HEK293 (cell line): ENCODE results near the gene IGFBPL1.

Source experiments
- CTCF ChIA-PET: fragments of 350-600 bp; formaldehyde crosslinking; extraction: SDS; loops from one replicate; lab custom pipeline; 2021; ENCODE audit warnings: antibody characterized with exemption; lab: Yijun Ruan, JAX
- POLR2A ChIA-PET: fragments of 300-600 bp; formaldehyde crosslinking; extraction: SDS; loops from one replicate; lab custom pipeline; 2020; ENCODE audit warnings: antibody characterized with exemption, inconsistent platforms; lab: Yijun Ruan, JAX
- H3K27ac ChIP-seq: fragments of 200-500 bp; sonication (Bioruptor generic); 2 replicates; pipeline ENCODE4 v1.5.1; 2014; ENCODE audit warnings: low read depth, low read length, control low read depth, inconsistent platforms; ENCODE audit errors: extremely low read depth
- H3K36me3 ChIP-seq, 2 experiments: fragments of 200-500 bp in 1 of 2; sonication (Bioruptor generic) in 1 of 2; 1 replicate in 1 of 2; 2 replicates in 1 of 2; pipeline ENCODE4 v1.5.1; 2014 to 2017; ENCODE audit warnings: inconsistent platforms in 2 of 2, low read length in 2 of 2; ENCODE audit not compliant: control insufficient read depth in 2 of 2, insufficient read depth in 1 of 2
- H3K4me1 ChIP-seq: fragments of 200-500 bp; sonication (Bioruptor generic); 2 replicates; pipeline ENCODE4 v1.5.1; 2014; ENCODE audit warnings: mild to moderate bottlenecking, low read length, inconsistent platforms; ENCODE audit not compliant: control insufficient read depth, insufficient read depth
- H3K4me3 ChIP-seq: 2 replicates; pipeline ENCODE4 v1.5.1; 2011; ENCODE audit warnings: low read depth, mild to moderate bottlenecking, control low read depth, low read length, moderate library complexity
- H3K9me3 ChIP-seq: fragments of 200-500 bp; sonication (Bioruptor generic); 2 replicates; pipeline ENCODE4 v1.5.1; 2014; ENCODE audit warnings: low read depth, low read length, inconsistent platforms; ENCODE audit not compliant: control insufficient read depth, insufficient read depth
- HOXD13 ChIP-seq: sonication (generic); formaldehyde crosslinking; IDR thresholded peaks from 2 replicates; pipeline ENCODE4 v1.8.0; 2022; ENCODE audit warnings: missing genetic modification reagents, borderline replicate concordance
- KLF1 ChIP-seq: fragments of 450-650 bp; formaldehyde crosslinking; IDR thresholded peaks from 2 replicates; pipeline ENCODE4 v1.5.1; 2016; ENCODE audit warnings: missing biosample characterization, missing genetic modification characterization
- KLF8 ChIP-seq: fragments of 450-650 bp; formaldehyde crosslinking; IDR thresholded peaks from 2 replicates; pipeline ENCODE4 v1.5.1; 2016; ENCODE audit warnings: missing biosample characterization, missing genetic modification characterization
- PRDM1 ChIP-seq: fragments of 450-650 bp; formaldehyde crosslinking; IDR thresholded peaks from 2 replicates; pipeline ENCODE4; 2016; ENCODE audit warnings: missing biosample characterization, missing genetic modification characterization
- SP2 ChIP-seq: fragments of 450-650 bp; formaldehyde crosslinking; IDR thresholded peaks from 2 replicates; pipeline ENCODE4 v1.5.1; 2016; ENCODE audit warnings: missing biosample characterization, missing genetic modification characterization
- TRIM28 ChIP-seq: IDR thresholded peaks from 2 replicates; pipeline ENCODE4 v1.6.1; 2011; ENCODE audit warnings: low read length, control low read depth, borderline replicate concordance
- ZBTB48 ChIP-seq: fragments of 450-650 bp; formaldehyde crosslinking; IDR thresholded peaks from 2 replicates; pipeline ENCODE4 v1.5.1; 2016; ENCODE audit warnings: missing biosample characterization, missing genetic modification characterization
- ZNF10 ChIP-seq: fragments of 450-650 bp; formaldehyde crosslinking; IDR thresholded peaks from 2 replicates; pipeline ENCODE4 v1.5.1; 2017; ENCODE audit warnings: missing biosample characterization, missing genetic modification characterization
- ZNF114 ChIP-seq: fragments of 450-650 bp; formaldehyde crosslinking; IDR thresholded peaks from 2 replicates; pipeline ENCODE4 v1.5.0; 2017; ENCODE audit warnings: missing biosample characterization, missing genetic modification characterization
- ZNF16 ChIP-seq: fragments of 450-650 bp; formaldehyde crosslinking; IDR thresholded peaks from 2 replicates; pipeline ENCODE4 v1.5.1; 2016; ENCODE audit warnings: low read depth, missing biosample characterization, missing genetic modification characterization
- ZNF175 ChIP-seq: fragments of 450-650 bp; formaldehyde crosslinking; IDR thresholded peaks from 2 replicates; pipeline ENCODE4 v1.5.1; 2016; ENCODE audit warnings: missing biosample characterization, missing genetic modification characterization
- ZNF184 ChIP-seq: fragments of 450-650 bp; IDR thresholded peaks from 2 replicates; pipeline ENCODE4 v1.5.1; 2018; ENCODE audit warnings: missing biosample characterization, mild to moderate bottlenecking, missing genetic modification characterization
- ZNF24 ChIP-seq: fragments of 450-650 bp; formaldehyde crosslinking; IDR thresholded peaks from 2 replicates; pipeline ENCODE4 v1.5.1; 2016; ENCODE audit warnings: missing biosample characterization, missing genetic modification characterization
- ZNF37A ChIP-seq: fragments of 450-650 bp; IDR thresholded peaks from 2 replicates; pipeline ENCODE4 v1.5.1; 2018; ENCODE audit warnings: missing biosample characterization, missing genetic modification characterization
- ZNF423 ChIP-seq: fragments of 450-650 bp; formaldehyde crosslinking; IDR thresholded peaks from 2 replicates; pipeline ENCODE4 v1.5.1; 2016; ENCODE audit warnings: missing biosample characterization, missing genetic modification characterization
- ZNF521 ChIP-seq: fragments of 450-650 bp; formaldehyde crosslinking; IDR thresholded peaks from 2 replicates; pipeline ENCODE4 v1.5.1; 2017; ENCODE audit warnings: missing biosample characterization, mild to moderate bottlenecking, missing genetic modification characterization
- ZNF549 ChIP-seq: fragments of 450-650 bp; IDR thresholded peaks from 2 replicates; pipeline ENCODE4 v1.5.1; 2018; ENCODE audit warnings: missing biosample characterization, missing genetic modification characterization, mild to moderate bottlenecking, inconsistent platforms, moderate library complexity
- ZNF600 ChIP-seq: fragments of 450-650 bp; formaldehyde crosslinking; IDR thresholded peaks from 2 replicates; pipeline ENCODE4 v1.5.1; 2016; ENCODE audit warnings: missing biosample characterization, missing genetic modification characterization
- ZNF654 ChIP-seq: fragments of 450-650 bp; formaldehyde crosslinking; IDR thresholded peaks from 2 replicates; pipeline ENCODE4 v1.5.1; 2016; ENCODE audit warnings: low read depth, missing biosample characterization, missing genetic modification characterization
- ZNF677 ChIP-seq: fragments of 450-650 bp; IDR thresholded peaks from 2 replicates; pipeline ENCODE4 v1.5.0; 2018; ENCODE audit warnings: missing biosample characterization, mild to moderate bottlenecking, missing genetic modification characterization, moderate library complexity
- ZSCAN30 ChIP-seq: fragments of 450-650 bp; IDR thresholded peaks from 2 replicates; pipeline ENCODE4 v1.5.1; 2018; ENCODE audit warnings: missing biosample characterization, mild to moderate bottlenecking, missing genetic modification characterization, moderate library complexity
- ZXDB ChIP-seq: fragments of 450-650 bp; formaldehyde crosslinking; IDR thresholded peaks from 2 replicates; pipeline ENCODE4 v1.5.1; 2016; ENCODE audit warnings: missing biosample characterization, missing genetic modification characterization
- TF ChIP-seq, protein P1 (sequence below): fragments of 450-650 bp; formaldehyde crosslinking; IDR thresholded peaks from 2 replicates; pipeline ENCODE4 v1.5.1; 2016; ENCODE audit warnings: missing biosample characterization, missing genetic modification characterization, borderline replicate concordance
- TF ChIP-seq, protein P2 (sequence below): fragments of 450-650 bp; formaldehyde crosslinking; IDR thresholded peaks from 2 replicates; pipeline ENCODE4 v1.5.1; 2017; ENCODE audit warnings: missing biosample characterization, missing genetic modification characterization
- TF ChIP-seq, protein P3 (sequence below): fragments of 450-650 bp; formaldehyde crosslinking; IDR thresholded peaks from 2 replicates; pipeline ENCODE4 v1.5.1; 2016; ENCODE audit warnings: missing biosample characterization, missing genetic modification characterization

The IGFBPL1 gene

DNA sequence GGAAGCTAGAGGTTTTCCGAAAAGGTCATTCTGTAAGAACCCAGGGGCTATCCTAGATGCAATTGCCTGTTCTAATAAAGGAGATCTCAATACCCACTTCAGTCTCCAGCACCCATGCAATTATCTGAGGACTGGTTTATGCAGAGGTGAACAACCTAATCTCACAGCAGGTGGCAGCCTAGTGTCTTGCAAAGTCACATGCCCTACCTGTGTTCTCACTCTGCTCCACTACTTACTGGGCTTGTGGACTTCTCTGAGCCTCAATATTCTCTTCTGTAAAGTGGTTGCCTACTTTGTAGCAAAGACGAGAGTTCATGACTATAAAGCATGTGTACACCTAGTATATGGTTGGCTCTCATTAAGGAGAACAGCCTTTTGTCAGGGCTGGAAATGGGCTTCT is 52.8 kb downstream of the IGFBPL1 start:
- Histone ChIP-seq H3K4me3 (no peak overlapping the region), H3K36me3 (no peaks in the 10 kb centered on the region), H3K9me3 (no peaks in the 10 kb centered on the region), H3K27ac (no peak overlapping the region)
- ChIA-PET CTCF (interaction anchor here (0.7 to 2.0 kb wide), 7 partner anchors 10 to 709 kb away, joined by 3 to 13 read pairs (median 4); partner anchors contain the start of gene ALDH1B1), POLR2A (no interaction called here)
- TF ChIP-seq ZNF37A (tag by site-specific recombination), result no peak
- TF ChIP-seq, protein P1, sequence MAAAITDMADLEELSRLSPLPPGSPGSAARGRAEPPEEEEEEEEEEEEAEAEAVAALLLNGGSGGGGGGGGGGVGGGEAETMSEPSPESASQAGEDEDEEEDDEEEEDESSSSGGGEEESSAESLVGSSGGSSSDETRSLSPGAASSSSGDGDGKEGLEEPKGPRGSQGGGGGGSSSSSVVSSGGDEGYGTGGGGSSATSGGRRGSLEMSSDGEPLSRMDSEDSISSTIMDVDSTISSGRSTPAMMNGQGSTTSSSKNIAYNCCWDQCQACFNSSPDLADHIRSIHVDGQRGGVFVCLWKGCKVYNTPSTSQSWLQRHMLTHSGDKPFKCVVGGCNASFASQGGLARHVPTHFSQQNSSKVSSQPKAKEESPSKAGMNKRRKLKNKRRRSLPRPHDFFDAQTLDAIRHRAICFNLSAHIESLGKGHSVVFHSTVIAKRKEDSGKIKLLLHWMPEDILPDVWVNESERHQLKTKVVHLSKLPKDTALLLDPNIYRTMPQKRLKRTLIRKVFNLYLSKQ (tag by site-specific recombination), result no peak
- TF ChIP-seq ZXDB (tag by site-specific recombination), result no peak
- peak; percentile 16; the same call in 1 of the 2 replicates for TF ChIP-seq ZNF654 (tag by site-specific recombination)
- TF ChIP-seq, protein P2, sequence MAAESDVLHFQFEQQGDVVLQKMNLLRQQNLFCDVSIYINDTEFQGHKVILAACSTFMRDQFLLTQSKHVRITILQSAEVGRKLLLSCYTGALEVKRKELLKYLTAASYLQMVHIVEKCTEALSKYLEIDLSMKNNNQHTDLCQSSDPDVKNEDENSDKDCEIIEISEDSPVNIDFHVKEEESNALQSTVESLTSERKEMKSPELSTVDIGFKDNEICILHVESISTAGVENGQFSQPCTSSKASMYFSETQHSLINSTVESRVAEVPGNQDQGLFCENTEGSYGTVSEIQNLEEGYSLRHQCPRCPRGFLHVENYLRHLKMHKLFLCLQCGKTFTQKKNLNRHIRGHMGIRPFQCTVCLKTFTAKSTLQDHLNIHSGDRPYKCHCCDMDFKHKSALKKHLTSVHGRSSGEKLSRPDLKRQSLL (tag by site-specific recombination), result no peak
- TF ChIP-seq HOXD13 (CRISPR knock-in tag), result no peak
- TF ChIP-seq ZNF16 (tag by site-specific recombination), result no peak
- TF ChIP-seq, all 188 proteins: peak for 1
- no peaks in the 10 kb centered on the region for H3K4me1 ChIP-seq

DNA sequence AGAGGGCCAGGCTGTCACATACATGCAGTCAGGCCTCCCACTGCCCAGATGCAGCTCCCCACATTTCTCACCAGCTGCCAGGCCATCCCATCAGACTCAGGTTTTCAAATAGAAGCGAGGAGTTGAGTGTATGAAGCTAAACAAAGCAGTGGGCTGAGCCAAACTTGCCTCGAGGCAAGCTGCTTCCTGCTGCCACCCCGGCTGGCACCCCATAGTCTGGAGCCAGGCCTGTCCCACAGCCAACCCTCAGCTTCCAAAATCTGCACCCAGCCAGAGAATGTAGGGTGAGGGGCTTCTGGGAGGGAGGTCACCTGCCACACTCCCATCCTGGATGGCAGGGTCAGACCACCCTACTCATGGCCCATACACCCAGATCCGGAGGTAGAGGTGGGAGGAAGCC is 54.1 kb downstream of the IGFBPL1 start:
- Histone ChIP-seq H3K4me1 (no peaks in the 10 kb centered on the region), H3K9me3 (no peaks in the 10 kb centered on the region), H3K27ac (no peak overlapping the region), H3K4me3 (no peak overlapping the region)
- POLR2A ChIA-PET, result no interaction called here
- TF ChIP-seq ZNF600 (no peak), HOXD13 (CRISPR knock-in tag) (no peak), ZNF549 (tag by site-specific recombination) (no peak), SP2 (tag by site-specific recombination) (no peak), ZNF677 (no peak), ZNF175 (tag by site-specific recombination) (no peak), TRIM28 (no peak), ZNF24 (tag by site-specific recombination) (no peak), ZNF10 (no peak)
- TF ChIP-seq, protein P3, sequence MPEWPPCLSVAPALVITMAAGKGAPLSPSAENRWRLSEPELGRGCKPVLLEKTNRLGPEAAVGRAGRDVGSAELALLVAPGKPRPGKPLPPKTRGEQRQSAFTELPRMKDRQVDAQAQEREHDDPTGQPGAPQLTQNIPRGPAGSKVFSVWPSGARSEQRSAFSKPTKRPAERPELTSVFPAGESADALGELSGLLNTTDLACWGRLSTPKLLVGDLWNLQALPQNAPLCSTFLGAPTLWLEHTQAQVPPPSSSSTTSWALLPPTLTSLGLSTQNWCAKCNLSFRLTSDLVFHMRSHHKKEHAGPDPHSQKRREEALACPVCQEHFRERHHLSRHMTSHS, result no peak
- TF ChIP-seq, all 188 proteins: peak for 0
- CTCF ChIA-PET, result interaction anchor here (0.6 to 2.0 kb wide), 8 partner anchors 30 to 456 kb away, joined by 3 to 13 read pairs (median 3); no protein-coding TSS in a partner anchor
- H3K36me3 ChIP-seq, result no peaks in the 10 kb centered on the region

DNA sequence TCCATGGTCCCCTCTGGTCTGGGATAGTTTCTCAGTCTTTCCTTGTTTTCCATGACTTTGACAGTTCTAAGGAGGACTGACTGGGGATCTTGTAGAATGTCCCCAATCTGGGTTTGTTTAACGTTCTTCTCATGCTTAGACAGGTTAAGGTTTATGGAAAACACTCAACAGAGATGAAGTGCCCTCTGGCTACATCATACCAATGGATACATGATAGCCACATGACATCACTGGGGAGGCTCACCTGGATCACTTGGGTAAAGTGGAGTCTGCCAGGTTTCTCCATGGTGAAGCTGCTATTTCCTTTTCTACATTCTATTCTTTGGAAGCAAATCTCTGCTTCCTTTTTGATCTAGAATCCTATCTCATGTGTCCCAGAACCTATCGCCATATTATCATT is 55.5 kb downstream of the IGFBPL1 start:
- POLR2A ChIA-PET, result no interaction called here
- Histone ChIP-seq H3K36me3 (no peaks in the 10 kb centered on the region), H3K9me3 (no peaks in the 10 kb centered on the region), H3K27ac (no peak overlapping the region), H3K4me3 (no peak overlapping the region), H3K4me1 (no peaks in the 10 kb centered on the region)
- CTCF ChIA-PET, result interaction anchor here (1.5 kb wide), 1 partner anchor 455 kb away, joined by 5 read pairs; no protein-coding TSS in a partner anchor
- TF ChIP-seq ZNF423 (tag by site-specific recombination) (no peak), ZNF521 (no peak), PRDM1 (no peak), ZNF184 (no peak), ZNF114 (tag by site-specific recombination) (no peak), ZBTB48 (tag by site-specific recombination) (no peak), KLF8 (tag by site-specific recombination) (no peak), KLF1 (tag by site-specific recombination) (no peak), ZSCAN30 (tag by site-specific recombination) (no peak), ZNF175 (tag by site-specific recombination) (no peak)
